ENCODE results near the gene HLA-DOA. TPM values are rescaled to one million over a fixed set of nuclear protein-coding genes. Genes with fewer than 3 reads are reported as not detected.

Gene HLA-DOA
- total and polyA plus RNA-seq, 10 of the 15 experiments (the other 5 are each of a cell fraction or from before 2014, with no cell fraction given), result 8.8 to 108 (median 58.3) TPM

GRCh38 chr6:32968867-32969684 is 40.3 kb downstream of the HLA-DOA start (continued):
- no peak for TF ChIP-seq MEF2A (IDR thresholded peaks at IDR 0.05; ENCODE audit: insufficient read depth, low read depth, low read length)

- in situ Hi-C loops (cut with MboI) (loop anchor here (25.0 kb wide), 2 partner anchors 1406 to 1694 kb away; partner anchors contain the start of gene LTA), intact Hi-C loops (cut with micrococcal nuclease; ENCODE audit: unreplicated experiment) (no loop called here)
- ChIA-PET SMC1A (ENCODE audit: uncharacterized antibody, unreplicated experiment) (interaction anchor here (0.6 to 17.2 kb wide), 8 partner anchors 14 to 106 kb away, joined by 3 to 347 read pairs (median 13); partner anchors contain the start of genes HLA-DMA and HLA-DMB), CTCF (interaction anchor here (1.0 to 13.8 kb wide), 13 partner anchors 12 to 101 kb away, joined by 3 to 243 read pairs (median 12); partner anchors contain the start of genes HLA-DMA and HLA-DMB), RAD21 (ENCODE audit: unreplicated experiment) (interaction anchor here (1.0 to 12.2 kb wide), 10 partner anchors 12 to 130 kb away, joined by 3 to 224 read pairs (median 7); partner anchors contain the start of genes HLA-DMA, HLA-DMB, PSMB8 and TAP2), POLR2A (interaction anchor here (0.8 to 16.6 kb wide), 20 partner anchors 12 to 346 kb away, joined by 3 to 486 read pairs (median 4); partner anchors contain the start of genes HLA-DMA, HLA-DMB, HLA-DPA1 and HLA-DPB1)
- WGBS (ENCODE audit: insufficient coverage, insufficient replicate concordance, low lambda C conversion rate, missing lambda C conversion rate), result under 1% methylated on average over 55 of the region's 62 CpGs
- H3K79me2 ChIP-seq (ENCODE audit: control insufficient read depth, insufficient read depth, low read length), result peaks cover 70% of the 10 kb centered on the region
- H2AFZ ChIP-seq (ENCODE audit: control insufficient read depth, low read depth, low read length), result peak within 1 kb of the TSS; percentile 88
- peak within 1 kb of the TSS; percentile 100 for H3K9ac ChIP-seq (ENCODE audit: control insufficient read depth, insufficient read depth, low read length)
- ATAC-seq, result peak; percentile 47
- H3K36me3 ChIP-seq (ENCODE audit: control insufficient read depth in 2 of 2, insufficient read depth in 2 of 2, low read length in 1 of 2), result peaks cover 5 to 9% of the 10 kb centered on the region in 2 experiments; a peak in 3 of 4 replicates
- H3K27ac ChIP-seq (ENCODE audit: control insufficient read depth, insufficient read depth), result peak within 1 kb of the TSS; percentile 100
- peaks cover 8% of the 10 kb centered on the region for H3K4me1 ChIP-seq (ENCODE audit: control insufficient read depth, insufficient read depth, low read length)
- H4K20me1 ChIP-seq (ENCODE audit: control insufficient read depth, insufficient read depth), result peaks cover 8% of the 10 kb centered on the region
- peak; percentile 31 for FAIRE-seq
- no peaks in the 10 kb centered on the region for H3K9me3 ChIP-seq (replicated peaks; ENCODE audit: control insufficient read depth, insufficient read depth, low read length)
- BruUV-seq (replicated peaks), result TSS peak; percentile 68
- H3K4me3 ChIP-seq, result peak within 1 kb of the TSS; percentile 90
- peak; percentile 93 for DNase-seq (ENCODE audit: low read depth, low spot score)
- no peaks in the 10 kb centered on the region for H3K27me3 ChIP-seq (replicated peaks in 1 of 2; ENCODE audit: control insufficient read depth in 2 of 2, insufficient read depth in 2 of 2, low read length in 1 of 2)
- peak within 1 kb of the TSS; percentile 98 for H3K4me2 ChIP-seq (ENCODE audit: control insufficient read depth, insufficient read depth)
- TF ChIP-seq BHLHE40 (IDR thresholded peaks at IDR 0.05; ENCODE audit: borderline replicate concordance in 1 of 2, low read depth in 2 of 2, low read length in 1 of 2) (peak in 1 of 2 experiments; percentile 85; a peak in 2 of 4 replicates), CHD4 (IDR thresholded peaks at IDR 0.05) (no peak), IRF4 (IDR thresholded peaks at IDR 0.05; ENCODE audit: low read depth, low read length) (0 out of 2 replicates have a peak, but pooled peaks have one; percentile 6), POLR2A (IDR thresholded peaks at IDR 0.05; ENCODE audit: low read depth, low read length) (peak; percentile 95), NR2C2 (IDR thresholded peaks at IDR 0.05; ENCODE audit: borderline replicate concordance, control insufficient read depth, insufficient read length, low read depth) (no peak), LARP7 (IDR thresholded peaks at IDR 0.05) (peak; percentile 85), ZNF217 (IDR thresholded peaks at IDR 0.05) (peak; percentile 11; the same call in 1 of the 2 replicates), STAT1 (conservative IDR thresholded peaks at IDR 0.05) (peak; percentile 88), RBBP5 (conservative IDR thresholded peaks at IDR 0.05) (no peak), CHD1 (IDR thresholded peaks at IDR 0.05; ENCODE audit: low read depth, low read length) (no peak), WRNIP1 (IDR thresholded peaks at IDR 0.05; ENCODE audit: borderline replicate concordance, low read depth, low read length) (no peak), BCLAF1 (IDR thresholded peaks at IDR 0.05) (no peak), EGR1 (IDR thresholded peaks at IDR 0.05; ENCODE audit: borderline replicate concordance in 1 of 2, low read depth in 2 of 2, low read length in 2 of 2) (peak in 1 of 2 experiments; percentile 55; a peak in 1 of 3 replicates), MXI1 (IDR thresholded peaks at IDR 0.05; ENCODE audit: low read depth, low read length) (peak; percentile 39; the same call in 1 of the 2 replicates)
Observed at GRCh38 chr6:32968093-32968866, 41.1 kb downstream of the HLA-DOA start, which contains the start of gene BRD2. Gene BRD2, plus strand, starts transcription at chr6:32968594. Its CDS starts 4,305 bp downstream, at chr6:32972899.
